Thoracic aorta (tissue), 2 donors: Measurements from ENCODE around the gene NLRP6. TPM values are rescaled to one million over a fixed set of nuclear protein-coding genes. Genes with fewer than 3 reads are reported as not detected.
"Not testable (repeated sequence)": the region's sequence is repeated elsewhere in the genome, so short reads cannot be mapped to it uniquely, and the experiment has no call there.

Source experiments
- ATAC-seq: fragments of 150-250 bp; one replicate; pipeline ENCODE4 v1.8.0; 2017; ENCODE audit warnings: low read depth; ENCODE audit not compliant: insufficient number of reproducible peaks, low FRiP score
- DNase-seq: peaks from one replicate; pipeline ENCODE4 v3.0.0-alpha.2; 2020; ENCODE audit warnings: low spot score
- H3K27ac ChIP-seq, 2 donors: fragments of 200-600 bp; sonication (generic); 1 replicate in 1 of 2; 2 replicates in 1 of 2; pipeline ENCODE4 v1.5.1; 2016; ENCODE audit warnings: mild to moderate bottlenecking in 2 of 2, moderate library complexity in 2 of 2
- H3K27me3 ChIP-seq: fragments of 200-600 bp; sonication (generic); replicated peaks from 2 replicates; pipeline ENCODE4 v1.6.0; 2016; ENCODE audit warnings: mild to moderate bottlenecking; ENCODE audit not compliant: insufficient read depth
- H3K36me3 ChIP-seq: fragments of 200-600 bp; sonication (generic); one replicate; pipeline ENCODE4 v1.5.1; 2016
- H3K4me1 ChIP-seq, 2 donors: fragments of 200-600 bp; sonication (generic); 1 replicate in 1 of 2; 2 replicates in 1 of 2; pipeline versions ENCODE4 v1.5.1 to v1.6.0; 2016; ENCODE audit warnings: low read depth in 2 of 2, mild to moderate bottlenecking in 1 of 2; ENCODE audit not compliant: control insufficient read depth in 1 of 2
- H3K4me3 ChIP-seq: fragments of 200-600 bp; sonication (generic); 2 replicates; pipeline ENCODE4 v1.5.1; 2016; ENCODE audit warnings: mild to moderate bottlenecking
- H3K9me3 ChIP-seq: fragments of 200-600 bp; sonication (generic); 2 replicates; pipeline ENCODE4 v1.5.1; 2016
- CTCF ChIP-seq: fragments of 200-600 bp; sonication (generic); IDR thresholded peaks from one replicate; pipeline ENCODE4 v1.5.1; 2019; ENCODE audit warnings: antibody characterized with exemption
- total RNA-seq, 2 donors: library from RNA; depleted of rRNA; stranded (reverse); fragments of >200 nt; gene quantifications; one replicate each; pipeline versions ENCODE4 v1.1.0 to v1.2.3, GENCODE V29; 2016

NLRP6 gene
- total RNA-seq, 2 donors from 2014 or later, result 5.6 to 6.6 TPM

- H3K4me3 ChIP-seq, result no peak overlapping the region
- H3K9me3 ChIP-seq, result no peaks in the 10 kb centered on the region
- ATAC-seq, result no peak
- no peaks in the 10 kb centered on the region for H3K36me3 ChIP-seq
- H3K27ac ChIP-seq, result no peak overlapping the region
- DNase-seq, result no peak
- H3K27me3 ChIP-seq, result no peaks in the 10 kb centered on the region
- no peak for TF ChIP-seq CTCF
- H3K4me1 ChIP-seq, result peaks cover 10 to 19% of the 10 kb centered on the region in 2 donors
Observed at GRCh38 chr11:331358-332060, 53.3 kb downstream of the NLRP6 start.

GRCh38 chr11:332651-333480 is 54.7 kb downstream of the NLRP6 start:
- no peaks in the 10 kb centered on the region for H3K9me3 ChIP-seq
- H3K27ac ChIP-seq, result no peak overlapping the region
- TF ChIP-seq CTCF, result no peak
- DNase-seq (no peak), ATAC-seq (no peak)
- peaks cover 0 to 10% of the 10 kb centered on the region in 2 donors for H3K4me1 ChIP-seq
- H3K36me3 ChIP-seq, result no peaks in the 10 kb centered on the region
- H3K27me3 ChIP-seq, result no peaks in the 10 kb centered on the region
- no peak overlapping the region for H3K4me3 ChIP-seq

GRCh38 chr11:333616-334263 is 55.5 kb downstream of the NLRP6 start:
- H3K4me3 ChIP-seq, H3K9me3 ChIP-seq, DNase-seq, H3K4me1 ChIP-seq, H3K27me3 ChIP-seq, H3K27ac ChIP-seq, ATAC-seq, H3K36me3 ChIP-seq: not testable (repeated sequence)

- Histone ChIP-seq H3K27ac (no peak overlapping the region), H3K9me3 (no peaks in the 10 kb centered on the region)
- no peak for TF ChIP-seq CTCF
Observed at GRCh38 chr11:334264-334994, 56.2 kb downstream of the NLRP6 start.

More at GRCh38 chr11:334264-334994, 56.2 kb downstream of the NLRP6 start:
- Histone ChIP-seq H3K36me3 (no peaks in the 10 kb centered on the region), H3K4me1 (peaks cover 0 to 10% of the 10 kb centered on the region in 2 donors), H3K27me3 (no peaks in the 10 kb centered on the region), H3K4me3 (no peak overlapping the region)
- DNase-seq (no peak), ATAC-seq (no peak)

Other genes with a start within 250 kb of the NLRP6 start
- gene SCGB1C1, start 85.3 kb upstream of the NLRP6 start, total RNA-seq, result not detected
- 10 to 100 TPM; 38.7 to 42.7 TPM for gene BET1L, start 71.0 kb upstream of the NLRP6 start, total RNA-seq
- 100 to 1,000 TPM in 1 of 2 donors, 10 to 100 TPM in 1; 79.4 to 102 TPM for gene RIC8A, start 70.7 kb upstream of the NLRP6 start, total RNA-seq
- 10 to 100 TPM; 16.1 to 22.0 TPM for gene SIRT3, start 42.1 kb upstream of the NLRP6 start, total RNA-seq
- 10 to 100 TPM; 79.6 to 90.8 TPM for gene PSMD13, start 41.4 kb upstream of the NLRP6 start, total RNA-seq
- gene PGGHG, start 10.7 kb downstream of the NLRP6 start, total RNA-seq, result 10 to 100 TPM; 54.2 to 68.8 TPM
- gene IFITM5, start 21.1 kb downstream of the NLRP6 start, total RNA-seq, result not detected
- 100 to 1,000 TPM; 275 to 477 TPM for gene IFITM2, start 29.4 kb downstream of the NLRP6 start, total RNA-seq
- gene IFITM1, start 35.6 kb downstream of the NLRP6 start, total RNA-seq, result 100 to 1,000 TPM; 182 to 220 TPM
- 100 to 1,000 TPM; 275 to 514 TPM for gene IFITM3, start 42.5 kb downstream of the NLRP6 start, total RNA-seq
- 1 to 10 TPM in 1 of 2 donors, under 1 TPM in 1; 0.78 to 3.7 TPM for gene B4GALNT4, start 91.1 kb downstream of the NLRP6 start, total RNA-seq
- gene PKP3, start 115.8 kb downstream of the NLRP6 start, total RNA-seq, result 1 to 10 TPM; 2.0 to 5.9 TPM
- 10 to 100 TPM; 24.9 to 36.8 TPM for gene SIGIRR, start 136.6 kb downstream of the NLRP6 start, total RNA-seq
- 1 to 10 TPM in 1 of 2 donors, under 1 TPM in 1; 0.68 to 2.7 TPM for gene ANO9, start 163.6 kb downstream of the NLRP6 start, total RNA-seq
- 10 to 100 TPM; 34.0 to 34.7 TPM for gene PTDSS2, start 171.9 kb downstream of the NLRP6 start, total RNA-seq
- 100 to 1,000 TPM; 224 to 355 TPM for gene RNH1, start 228.8 kb downstream of the NLRP6 start, total RNA-seq